ENCODE measurements around the gene PCDHGA4.
"Not testable (repeated sequence)": the region's sequence is repeated elsewhere in the genome, so short reads cannot be mapped to it uniquely, and the experiment has no call there.

The PCDHGA4 gene

GRCh38 chr5:141384471-141385267 is 29.8 kb downstream of the PCDHGA4 start:
- Mint-ChIP-seq H3K27me3 (peaks cover 71 to 79% of the 10 kb centered on the region in 2 donors), H3K9me3 (peaks cover 9 to 10% of the 10 kb centered on the region in 2 donors), H3K4me1 (peaks cover 0 to 4% of the 10 kb centered on the region in 2 donors), H3K36me3 (peaks cover 9 to 10% of the 10 kb centered on the region in 2 donors), H3K4me3 (no peak overlapping the region), H3K27ac (no peak overlapping the region)
- DNase-seq (no peak), ATAC-seq (replicated peaks) (no peak)

GRCh38 chr5:141387557-141388311 is 32.9 kb downstream of the PCDHGA4 start, which contains the start of gene PCDHGB4:
Gene PCDHGB4, plus strand, starts transcription at chr5:141387698. Its CDS starts 187 bp downstream, at chr5:141387885.
- peak in 1 of 2 donors; percentile 34 for ATAC-seq (replicated peaks)
- Mint-ChIP-seq H3K9me3 (peaks cover 17 to 19% of the 10 kb centered on the region in 2 donors), H3K27me3 (peaks cover 70 to 85% of the 10 kb centered on the region in 2 donors), H3K36me3 (peaks cover 11 to 19% of the 10 kb centered on the region in 2 donors), H3K4me3 (peak within 1 kb of the TSS; percentile 57 to 68)
- not testable (repeated sequence) for H3K4me1 Mint-ChIP-seq, DNase-seq, H3K27ac Mint-ChIP-seq

- ATAC-seq (replicated peaks): no peak
- Mint-ChIP-seq H3K27me3 (peaks cover 67 to 84% of the 10 kb centered on the region in 2 donors), H3K9me3 (peaks cover 19 to 20% of the 10 kb centered on the region in 2 donors), H3K27ac (no peak overlapping the region), H3K4me3 (no peak overlapping the region), H3K4me1 (peaks cover 0 to 5% of the 10 kb centered on the region in 2 donors), H3K36me3 (peaks cover 9 to 17% of the 10 kb centered on the region in 2 donors)
- DNase-seq: no peak
Observed at GRCh38 chr5:141388661-141389060, 33.8 kb downstream of the PCDHGA4 start.

- Mint-ChIP-seq H3K4me3 (no peak overlapping the region), H3K9me3 (peaks cover 23 to 25% of the 10 kb centered on the region in 2 donors)
Observed at GRCh38 chr5:141389153-141390042, 34.6 kb downstream of the PCDHGA4 start.

GRCh38 chr5:141392429-141393198 is 37.8 kb downstream of the PCDHGA4 start, which contains the start of gene PCDHGA8:
Gene PCDHGA8, plus strand, starts transcription at chr5:141392633. Its CDS starts 181 bp downstream, at chr5:141392814.
- peaks cover 20 to 22% of the 10 kb centered on the region in 2 donors for H3K9me3 Mint-ChIP-seq
- peak within 1 kb of the TSS; percentile 73 for H3K27ac Mint-ChIP-seq
- peaks cover 0 to 5% of the 10 kb centered on the region in 2 donors for H3K4me1 Mint-ChIP-seq
- H3K27me3 Mint-ChIP-seq: peaks cover 62 to 75% of the 10 kb centered on the region in 2 donors
- H3K36me3 Mint-ChIP-seq: peaks cover 16 to 20% of the 10 kb centered on the region in 2 donors
- peak within 1 kb of the TSS; percentile 2 to 47 for H3K4me3 Mint-ChIP-seq
- no peak for ATAC-seq (replicated peaks)
- no peak for DNase-seq

More at GRCh38 chr5:141389153-141390042, 34.6 kb downstream of the PCDHGA4 start:
- H3K27me3 Mint-ChIP-seq: peaks cover 67 to 83% of the 10 kb centered on the region in 2 donors
- H3K27ac Mint-ChIP-seq: peak overlapping the region; percentile 52
- ATAC-seq (replicated peaks): no peak
- no peak for DNase-seq
- H3K4me1 Mint-ChIP-seq: peaks cover 0 to 5% of the 10 kb centered on the region in 2 donors
- peaks cover 13 to 17% of the 10 kb centered on the region in 2 donors for H3K36me3 Mint-ChIP-seq

DNA sequence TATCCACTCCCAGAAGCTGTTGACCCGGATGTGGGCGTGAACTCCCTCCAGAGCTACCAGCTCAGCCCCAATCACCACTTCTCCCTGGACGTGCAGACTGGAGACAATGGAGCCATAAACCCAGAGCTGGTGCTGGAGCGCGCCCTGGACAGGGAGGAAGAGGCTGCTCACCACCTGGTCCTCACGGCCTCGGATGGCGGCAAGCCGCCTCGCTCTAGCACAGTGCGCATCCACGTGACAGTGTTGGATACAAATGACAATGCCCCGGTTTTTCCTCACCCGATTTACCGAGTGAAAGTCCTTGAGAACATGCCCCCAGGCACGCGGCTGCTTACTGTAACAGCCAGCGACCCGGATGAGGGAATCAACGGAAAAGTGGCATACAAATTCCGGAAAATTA is 38.4 kb downstream of the PCDHGA4 start:
- Mint-ChIP-seq H3K9me3 (peaks cover 20 to 22% of the 10 kb centered on the region in 2 donors), H3K36me3 (peaks cover 16 to 20% of the 10 kb centered on the region in 2 donors), H3K4me1 (peaks cover 0 to 5% of the 10 kb centered on the region in 2 donors), H3K4me3 (no peak overlapping the region), H3K27me3 (peaks cover 60 to 73% of the 10 kb centered on the region in 2 donors), H3K27ac (no peak overlapping the region)
- no peak for ATAC-seq (replicated peaks)
- DNase-seq: no peak

DNA sequence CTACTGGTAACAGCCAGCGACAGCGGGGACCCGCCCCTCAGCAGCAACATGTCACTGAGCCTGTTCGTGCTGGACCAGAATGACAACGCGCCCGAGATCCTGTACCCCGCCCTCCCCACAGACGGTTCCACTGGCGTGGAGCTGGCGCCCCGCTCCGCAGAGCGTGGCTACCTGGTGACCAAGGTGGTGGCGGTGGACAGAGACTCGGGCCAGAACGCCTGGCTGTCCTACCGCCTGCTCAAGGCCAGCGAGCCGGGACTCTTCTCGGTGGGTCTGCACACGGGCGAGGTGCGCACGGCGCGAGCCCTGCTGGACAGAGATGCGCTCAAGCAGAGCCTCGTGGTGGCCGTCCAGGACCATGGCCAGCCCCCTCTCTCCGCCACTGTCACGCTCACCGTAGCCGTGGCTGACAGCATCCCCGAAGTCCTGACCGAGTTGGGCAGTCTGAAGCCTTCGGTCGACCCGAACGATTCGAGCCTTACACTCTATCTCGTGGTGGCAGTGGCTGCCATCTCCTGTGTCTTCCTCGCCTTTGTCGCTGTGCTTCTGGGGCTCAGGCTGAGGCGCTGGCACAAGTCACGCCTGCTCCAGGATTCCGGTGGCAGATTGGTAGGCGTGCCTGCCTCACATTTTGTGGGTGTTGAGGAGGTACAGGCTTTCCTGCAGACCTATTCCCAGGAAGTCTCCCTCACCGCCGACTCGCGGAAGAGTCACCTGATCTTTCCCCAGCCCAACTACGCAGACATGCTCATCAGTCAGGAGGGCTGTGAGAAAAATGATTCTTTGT is 39.8 kb downstream of the PCDHGA4 start:
- Mint-ChIP-seq H3K27me3 (peaks cover 59 to 72% of the 10 kb centered on the region in 2 donors), H3K9me3 (peaks cover 20 to 23% of the 10 kb centered on the region in 2 donors), H3K36me3 (peaks cover 16 to 17% of the 10 kb centered on the region in 2 donors)
- H3K4me1 Mint-ChIP-seq; H3K27ac Mint-ChIP-seq; H3K4me3 Mint-ChIP-seq; ATAC-seq (replicated peaks); DNase-seq: not testable (repeated sequence)

GRCh38 chr5:141397756-141398551 is 43.1 kb downstream of the PCDHGA4 start, which contains the start of gene PCDHGB5:
Gene PCDHGB5, plus strand, starts transcription at chr5:141397947. Its CDS starts 181 bp downstream, at chr5:141398128.
- not testable (repeated sequence) for DNase-seq

GRCh38 chr5:141398608-141399007 is 43.8 kb downstream of the PCDHGA4 start:
- peaks cover 4 to 6% of the 10 kb centered on the region in 2 donors for H3K4me1 Mint-ChIP-seq
- peaks cover 14 to 17% of the 10 kb centered on the region in 2 donors for H3K9me3 Mint-ChIP-seq
- no peak for ATAC-seq (replicated peaks)
- H3K36me3 Mint-ChIP-seq: peaks cover 17 to 19% of the 10 kb centered on the region in 2 donors
- no peak for DNase-seq
- peaks cover 63 to 74% of the 10 kb centered on the region in 2 donors for H3K27me3 Mint-ChIP-seq
- peak overlapping the region in 1 of 2 donors; percentile 6 for H3K4me3 Mint-ChIP-seq
- no peak overlapping the region for H3K27ac Mint-ChIP-seq

More at GRCh38 chr5:141397756-141398551, 43.1 kb downstream of the PCDHGA4 start, which contains the start of gene PCDHGB5:
- H3K4me1 Mint-ChIP-seq: not testable (repeated sequence)
- H3K27me3 Mint-ChIP-seq: peaks cover 61 to 73% of the 10 kb centered on the region in 2 donors
- peaks cover 15 to 17% of the 10 kb centered on the region in 2 donors for H3K36me3 Mint-ChIP-seq
- H3K27ac Mint-ChIP-seq: peak within 1 kb of the TSS; percentile 42
- peak within 1 kb of the TSS; percentile 65 to 67 for H3K4me3 Mint-ChIP-seq
- peak; percentile 60 to 75 for ATAC-seq (replicated peaks)
- H3K9me3 Mint-ChIP-seq: peaks cover 15 to 17% of the 10 kb centered on the region in 2 donors

GRCh38 chr5:141399555-141400258 is 44.9 kb downstream of the PCDHGA4 start:
- peaks cover 4 to 6% of the 10 kb centered on the region in 2 donors for H3K4me1 Mint-ChIP-seq
- H3K27ac Mint-ChIP-seq: peak overlapping the region; percentile 76
- peak overlapping the region; percentile 22 to 66 for H3K4me3 Mint-ChIP-seq
- no peak for DNase-seq
- peaks cover 15 to 17% of the 10 kb centered on the region in 2 donors for H3K36me3 Mint-ChIP-seq
- peaks cover 65 to 76% of the 10 kb centered on the region in 2 donors for H3K27me3 Mint-ChIP-seq
- peaks cover 9 to 12% of the 10 kb centered on the region in 2 donors for H3K9me3 Mint-ChIP-seq
- no peak for ATAC-seq (replicated peaks)

All from stimulated activated naive B cell treated with anti-CD40 and anti-IgM and Interleukin-4, amounts not matched to agents 10 μg/mL and 1 μg/mL and 100 μg/mL, for 72 hours (primary cell).